SJSA1 (cell line): Measurements from ENCODE around the gene EFS. TPM values are rescaled to one million over a fixed set of nuclear protein-coding genes. Genes with fewer than 3 reads are reported as not detected.

ENCODE experiments used
- DNase-seq, 2 experiments: peaks; one replicate each; pipeline ENCODE4 v3.0.0-alpha.2; 2015 to 2020; ENCODE audit warnings: low spot score in 2 of 2, low read depth in 1 of 2
- H3K27ac ChIP-seq: fragments of 250-450 bp; sonication (Bioruptor Pico); 2 replicates; pipeline ENCODE4 v1.5.1; 2020; ENCODE audit warnings: mild to moderate bottlenecking, moderate library complexity
- H3K27me3 ChIP-seq: fragments of 250-450 bp; sonication (Bioruptor Pico); replicated peaks from 2 replicates; pipeline ENCODE4 v1.5.1; 2020; ENCODE audit warnings: mild to moderate bottlenecking, moderate library complexity
- H3K36me3 ChIP-seq: fragments of 250-450 bp; sonication (Bioruptor Pico); 2 replicates; pipeline ENCODE4 v1.5.1; 2020; ENCODE audit warnings: mild to moderate bottlenecking
- H3K4me1 ChIP-seq: fragments of 250-450 bp; sonication (Bioruptor Pico); replicated peaks from 2 replicates; pipeline ENCODE4 v1.6.1; 2021; ENCODE audit warnings: mild to moderate bottlenecking
- H3K4me3 ChIP-seq: fragments of 250-450 bp; sonication (Bioruptor Pico); 2 replicates; pipeline ENCODE4 v1.5.1; 2020; ENCODE audit warnings: mild to moderate bottlenecking
- H3K9me3 ChIP-seq: fragments of 250-450 bp; sonication (Bioruptor Pico); replicated peaks from 2 replicates; pipeline ENCODE4 v1.5.1; 2020; ENCODE audit warnings: mild to moderate bottlenecking
- total RNA-seq: library from RNA; depleted of rRNA; stranded (reverse); fragments of >200 nt; shearing (Covaris generic); gene quantifications from 2 replicates; pipeline ENCODE4 v1.2.3, GENCODE V29; 2014

EFS gene
- total RNA-seq, 1 experiment from 2014 or later = not detected

GRCh38 chr14:23352506-23353432 lies 12.2 kb downstream of the EFS start, which contains the start of gene SLC22A17:
Gene SLC22A17, minus strand, starts transcription at chr14:23352887.
- Histone ChIP-seq H3K27ac (no peak within 1 kb of the TSS), H3K27me3 (peaks cover 50% of the 10 kb centered on the region), H3K36me3 (no peaks in the 10 kb centered on the region), H3K4me1 (peaks cover 11% of the 10 kb centered on the region), H3K4me3 (peak within 1 kb of the TSS; percentile 33), H3K9me3 (no peaks in the 10 kb centered on the region)
- DNase-seq = peak; percentile 21 to 63

GRCh38 chr14:23351681-23352505 lies 13.1 kb downstream of the EFS start:
- Histone ChIP-seq H3K36me3 (no peaks in the 10 kb centered on the region), H3K9me3 (no peaks in the 10 kb centered on the region), H3K4me3 (peak overlapping the region; percentile 33), H3K27ac (no peak overlapping the region), H3K27me3 (peaks cover 42% of the 10 kb centered on the region), H3K4me1 (peaks cover 11% of the 10 kb centered on the region)
- DNase-seq = no peak

- no peak for DNase-seq
- no peaks in the 10 kb centered on the region for H3K9me3 ChIP-seq
Observed at GRCh38 chr14:23349156-23349845, 15.7 kb downstream of the EFS start.

DNA sequence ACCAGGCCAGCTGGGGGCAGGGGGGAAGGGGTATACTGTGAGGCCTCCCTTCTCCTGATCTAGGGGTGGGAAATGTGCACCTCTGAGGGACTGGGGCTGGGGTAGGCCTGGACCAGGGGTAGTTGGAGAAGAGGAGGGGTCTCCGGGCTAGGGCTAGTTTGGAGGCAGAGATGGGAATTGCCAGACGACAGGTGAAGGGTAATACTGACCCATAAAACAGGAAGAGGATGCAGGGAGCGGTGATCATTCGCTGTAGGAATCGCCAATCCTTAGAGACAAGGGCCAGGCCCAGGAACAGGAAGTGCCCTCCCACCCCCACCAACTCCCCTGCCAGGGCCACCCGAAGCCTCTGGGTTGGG lies 16.7 kb downstream of the EFS start:
- H3K4me1 ChIP-seq = peaks cover 11% of the 10 kb centered on the region
- H3K4me3 ChIP-seq = no peak overlapping the region
- no peak overlapping the region for H3K27ac ChIP-seq
- H3K9me3 ChIP-seq = no peaks in the 10 kb centered on the region
- no peak for DNase-seq
- no peaks in the 10 kb centered on the region for H3K36me3 ChIP-seq
- H3K27me3 ChIP-seq = peaks cover 28% of the 10 kb centered on the region

More at GRCh38 chr14:23349156-23349845, 15.7 kb downstream of the EFS start:
- H3K4me3 ChIP-seq = no peak overlapping the region
- H3K27ac ChIP-seq = no peak overlapping the region
- peaks cover 35% of the 10 kb centered on the region for H3K27me3 ChIP-seq
- H3K4me1 ChIP-seq = peaks cover 11% of the 10 kb centered on the region
- H3K36me3 ChIP-seq = no peaks in the 10 kb centered on the region

DNA sequence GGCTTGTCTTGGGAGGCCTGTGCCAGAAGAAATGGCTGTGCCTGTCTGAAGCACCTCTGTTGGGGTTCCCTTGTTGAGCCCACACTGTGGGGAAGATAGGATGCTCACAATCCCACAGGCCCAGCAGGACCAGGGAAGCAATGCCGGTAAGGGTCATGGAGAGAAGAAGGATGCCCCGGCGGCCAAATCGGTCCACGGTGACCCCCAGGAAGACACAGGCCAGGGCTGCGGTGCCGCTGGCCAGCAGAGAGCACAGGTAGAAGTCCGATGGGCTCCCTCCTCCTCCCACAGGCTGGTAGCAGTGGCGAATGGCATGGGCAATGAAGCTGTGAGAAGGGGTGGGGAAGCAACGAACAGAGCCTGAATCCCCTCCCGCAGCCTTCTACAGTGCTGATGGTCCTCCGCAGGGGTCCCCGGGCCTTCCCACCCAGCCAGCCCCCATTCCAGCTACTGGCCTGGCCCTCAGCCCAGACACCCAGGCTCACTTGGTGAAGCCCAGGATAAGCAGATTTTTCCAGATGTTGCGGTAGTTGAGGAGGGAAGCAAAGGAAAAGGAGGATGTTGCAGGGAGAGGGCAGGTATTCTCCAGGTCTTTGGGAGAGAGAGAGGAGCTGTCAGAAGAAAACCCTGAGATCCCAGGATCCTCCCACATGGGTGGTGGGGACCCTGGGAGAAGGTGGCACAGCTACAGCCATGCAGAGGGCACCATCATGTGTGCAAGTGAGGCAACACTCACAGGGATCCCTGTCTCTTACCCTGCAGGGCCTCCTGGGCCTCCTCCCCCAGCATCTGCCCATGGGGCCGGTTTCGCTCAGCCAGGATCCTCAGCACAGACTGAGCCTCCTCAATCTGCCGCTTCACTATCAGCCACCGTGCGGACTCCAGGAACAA lies 17.3 kb downstream of the EFS start:
- H3K27ac ChIP-seq = no peak overlapping the region
- H3K4me3 ChIP-seq = no peak overlapping the region
- no peak for DNase-seq
- H3K27me3 ChIP-seq = peaks cover 22% of the 10 kb centered on the region
- H3K4me1 ChIP-seq = peaks cover 9% of the 10 kb centered on the region
- H3K9me3 ChIP-seq = no peaks in the 10 kb centered on the region
- no peaks in the 10 kb centered on the region for H3K36me3 ChIP-seq

- Histone ChIP-seq H3K27ac (no peak overlapping the region), H3K27me3 (peaks cover 14% of the 10 kb centered on the region), H3K4me1 (peaks cover under 1% of the 10 kb centered on the region), H3K9me3 (no peaks in the 10 kb centered on the region), H3K4me3 (no peak overlapping the region), H3K36me3 (no peaks in the 10 kb centered on the region)
- no peak for DNase-seq
Observed at GRCh38 chr14:23346693-23347405, 18.1 kb downstream of the EFS start.

DNA sequence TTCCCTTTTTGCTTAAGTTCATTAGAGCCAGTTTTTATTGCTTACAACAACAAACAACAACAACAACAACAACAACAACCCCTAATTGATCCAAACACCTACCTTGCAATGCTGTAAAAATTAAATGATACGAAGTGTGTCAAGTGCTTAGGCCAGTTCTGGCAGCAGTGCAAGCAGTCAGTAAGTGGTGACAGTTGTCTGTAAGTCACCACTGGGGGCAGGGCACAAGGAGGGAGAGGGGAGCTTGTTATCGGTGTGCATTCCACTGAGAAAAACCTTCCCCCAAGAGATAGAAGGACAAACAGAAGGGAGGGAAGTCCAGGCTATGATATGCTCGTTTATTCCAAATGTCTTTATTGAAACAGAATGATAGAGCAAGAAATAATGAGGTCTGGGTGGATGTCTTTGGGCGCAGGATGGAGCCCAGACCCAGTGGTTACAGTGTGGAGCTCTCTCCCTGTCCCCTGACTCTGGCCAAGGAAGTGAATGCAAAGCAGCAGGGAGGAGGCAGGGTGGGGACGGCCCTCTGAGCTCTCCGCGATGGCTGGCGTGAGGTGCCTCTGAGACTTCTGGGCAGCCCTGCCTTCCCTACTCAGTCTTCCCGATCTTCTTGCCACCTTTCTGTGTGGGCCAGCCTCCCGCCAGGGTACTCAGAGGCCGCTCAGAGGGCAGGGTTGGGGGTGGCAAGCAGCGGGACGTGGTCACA lies 18.8 kb downstream of the EFS start:
- no peaks in the 10 kb centered on the region for H3K4me1 ChIP-seq
- no peak for DNase-seq
- no peaks in the 10 kb centered on the region for H3K9me3 ChIP-seq
- no peak overlapping the region for H3K27ac ChIP-seq
- H3K4me3 ChIP-seq = no peak overlapping the region
- H3K27me3 ChIP-seq = peaks cover 8% of the 10 kb centered on the region; the same call in 1 of the 2 replicates
- no peaks in the 10 kb centered on the region for H3K36me3 ChIP-seq

GRCh38 chr14:23344481-23344880 lies 20.5 kb downstream of the EFS start:
- peaks cover 8% of the 10 kb centered on the region; the same call in 1 of the 2 replicates for H3K27me3 ChIP-seq
- H3K4me3 ChIP-seq = no peak overlapping the region
- no peaks in the 10 kb centered on the region for H3K36me3 ChIP-seq
- H3K4me1 ChIP-seq = no peaks in the 10 kb centered on the region
- DNase-seq = no peak
- H3K27ac ChIP-seq = no peak overlapping the region
- no peaks in the 10 kb centered on the region for H3K9me3 ChIP-seq

GRCh38 chr14:23339506-23340268 lies 25.3 kb downstream of the EFS start:
- Histone ChIP-seq H3K27me3 (peaks cover 3% of the 10 kb centered on the region; the same call in 1 of the 2 replicates), H3K4me1 (no peaks in the 10 kb centered on the region), H3K4me3 (no peak overlapping the region), H3K9me3 (no peaks in the 10 kb centered on the region), H3K27ac (no peak overlapping the region), H3K36me3 (no peaks in the 10 kb centered on the region)
- DNase-seq = no peak

DNA sequence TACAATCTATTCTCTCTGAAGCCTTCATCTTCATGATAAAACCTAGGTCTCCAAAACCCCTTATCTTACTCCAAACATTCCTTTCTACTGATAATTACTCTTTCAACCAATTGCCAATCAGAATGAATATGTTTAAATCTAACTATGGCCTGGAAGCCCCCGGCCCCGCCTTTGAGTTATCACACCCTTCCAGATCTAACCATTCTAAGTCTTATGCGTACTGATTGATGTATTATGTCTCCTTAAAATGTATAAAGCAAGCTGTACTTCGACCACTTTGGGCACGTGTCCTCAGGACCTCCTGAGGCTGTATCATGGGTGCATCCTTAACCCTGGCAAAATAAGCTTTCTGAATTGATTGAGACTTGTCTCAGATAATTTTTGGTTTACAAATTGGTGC lies 29.3 kb downstream of the EFS start:
- no peak overlapping the region for H3K27ac ChIP-seq
- no peaks in the 10 kb centered on the region for H3K4me1 ChIP-seq
- no peak overlapping the region for H3K4me3 ChIP-seq
- DNase-seq = no peak
- H3K36me3 ChIP-seq = no peaks in the 10 kb centered on the region
- 0 out of 2 replicates have a peak, but pooled peaks cover 4% of the 10 kb centered on the region for H3K27me3 ChIP-seq
- H3K9me3 ChIP-seq = no peaks in the 10 kb centered on the region

GRCh38 chr14:23327947-23328744 lies 36.8 kb downstream of the EFS start:
- H3K4me1 ChIP-seq = no peaks in the 10 kb centered on the region
- 0 out of 2 replicates have a peak, but pooled peaks cover 4% of the 10 kb centered on the region for H3K27me3 ChIP-seq
- H3K36me3 ChIP-seq = peaks cover 23% of the 10 kb centered on the region
- H3K27ac ChIP-seq = no peak overlapping the region
- peak in 1 of 2 experiments; percentile 30 for DNase-seq
- H3K9me3 ChIP-seq = no peaks in the 10 kb centered on the region
- no peak overlapping the region for H3K4me3 ChIP-seq
